ENCODE measurements around the gene DYNLRB1. TPM values are rescaled to one million over a fixed set of nuclear protein-coding genes. Genes with fewer than 3 reads are reported as not detected.
A peak's percentile ranks its signal among the peaks of the same experiment; 100 is the strongest.

DYNLRB1 gene
- total RNA-seq, 1 donor from 2014 or later: 161 TPM

- DNase-seq (no peak), ATAC-seq (peak; percentile 29 to 46)
- Histone ChIP-seq H3K27me3 (ENCODE audit: low read depth) (no peaks in the 10 kb centered on the region), H3K36me3 (peaks cover 53% of the 10 kb centered on the region), H3K27ac (peak overlapping the region; percentile 8), H3K4me1 (peaks cover 58% of the 10 kb centered on the region), H3K4me3 (no peak overlapping the region), H3K9me3 (no peaks in the 10 kb centered on the region)
- TF ChIP-seq CTCF (IDR thresholded peaks at IDR 0.05): peak; percentile 44
- intact Hi-C loops (cut with DNase I): no loop called here
These were observed 7.0 kb downstream of the DYNLRB1 start for GRCh38 chr20:34522969-34523871.

- DNase-seq (no peak), ATAC-seq (no peak)
- TF ChIP-seq CTCF (IDR thresholded peaks at IDR 0.05): no peak
- intact Hi-C loops (cut with DNase I): no loop called here
- peaks cover 66% of the 10 kb centered on the region for H3K4me1 ChIP-seq
- H3K27me3 ChIP-seq (ENCODE audit: low read depth): no peaks in the 10 kb centered on the region
- no peak overlapping the region for H3K4me3 ChIP-seq
- peaks cover 57% of the 10 kb centered on the region for H3K36me3 ChIP-seq
- no peaks in the 10 kb centered on the region for H3K9me3 ChIP-seq
- H3K27ac ChIP-seq: no peak overlapping the region
These were observed 8.2 kb downstream of the DYNLRB1 start for GRCh38 chr20:34524426-34524825.

GRCh38 chr20:34525342-34525708, 9.1 kb downstream of the DYNLRB1 start:
- H3K4me3 ChIP-seq: no peak overlapping the region
- ATAC-seq (no peak), DNase-seq (no peak)
- no peak for TF ChIP-seq CTCF (IDR thresholded peaks at IDR 0.05)
- peaks cover 60% of the 10 kb centered on the region for H3K36me3 ChIP-seq
- no peaks in the 10 kb centered on the region for H3K27me3 ChIP-seq (ENCODE audit: low read depth)
- H3K27ac ChIP-seq: peak overlapping the region; percentile 64
- H3K4me1 ChIP-seq: peaks cover 75% of the 10 kb centered on the region
- no peaks in the 10 kb centered on the region for H3K9me3 ChIP-seq
- intact Hi-C loops (cut with DNase I): no loop called here

GRCh38 chr20:34525709-34526416, 9.6 kb downstream of the DYNLRB1 start:
- Histone ChIP-seq H3K4me1 (peaks cover 74% of the 10 kb centered on the region), H3K27ac (peak overlapping the region; percentile 64), H3K9me3 (no peaks in the 10 kb centered on the region), H3K27me3 (ENCODE audit: low read depth) (no peaks in the 10 kb centered on the region), H3K36me3 (peaks cover 60% of the 10 kb centered on the region), H3K4me3 (peak overlapping the region; percentile 5)
- intact Hi-C loops (cut with DNase I): no loop called here
- no peak for TF ChIP-seq CTCF (IDR thresholded peaks at IDR 0.05)
- ATAC-seq: peak; percentile 88 to 90
- DNase-seq: peak; percentile 77

- peaks cover 61% of the 10 kb centered on the region for H3K36me3 ChIP-seq
- H3K27me3 ChIP-seq (ENCODE audit: low read depth): no peaks in the 10 kb centered on the region
- intact Hi-C loops (cut with DNase I): no loop called here
- no peak for DNase-seq
- ATAC-seq: no peak
- peak overlapping the region; percentile 5 for H3K4me3 ChIP-seq
- H3K4me1 ChIP-seq: peaks cover 70% of the 10 kb centered on the region
- H3K27ac ChIP-seq: peak overlapping the region; percentile 64
- TF ChIP-seq CTCF (IDR thresholded peaks at IDR 0.05): no peak
- no peaks in the 10 kb centered on the region for H3K9me3 ChIP-seq
These were observed 10.2 kb downstream of the DYNLRB1 start for GRCh38 chr20:34526466-34526865.
